ENCODE measurements around the gene DDIT4. TPM values are rescaled to one million over a fixed set of nuclear protein-coding genes. Genes with fewer than 3 reads are reported as not detected.
"Not testable (repeated sequence)": the region's sequence is repeated elsewhere in the genome, so short reads cannot be mapped to it uniquely, and the experiment has no call there.

The DDIT4 gene
- total RNA-seq, 1 experiment from 2014 or later: 138 TPM

- DNase-seq (ENCODE audit: low read depth): no peak
These were observed 21.7 kb downstream of the DDIT4 start for GRCh38 chr10:72295330-72295910.

GRCh38 chr10:72296829-72297280, 23.1 kb downstream of the DDIT4 start:
- not testable (repeated sequence) for DNase-seq (ENCODE audit: low read depth)

GRCh38 chr10:72297281-72297804, 23.6 kb downstream of the DDIT4 start:
- peak; percentile 98 for DNase-seq (ENCODE audit: low read depth)

GRCh38 chr10:72297805-72298591, 24.3 kb downstream of the DDIT4 start:
- peak; percentile 98 for DNase-seq (ENCODE audit: low read depth)

- no peak for DNase-seq (ENCODE audit: low read depth)
These were observed 25.1 kb downstream of the DDIT4 start for GRCh38 chr10:72298592-72299519.

- DNase-seq (ENCODE audit: low read depth): no peak
These were observed 29.9 kb downstream of the DDIT4 start for GRCh38 chr10:72303424-72304128.

- no peak for DNase-seq (ENCODE audit: low read depth)
These were observed 32.6 kb downstream of the DDIT4 start for GRCh38 chr10:72306215-72306760.

GRCh38 chr10:72307711-72308110, 34.0 kb downstream of the DDIT4 start:
- DNase-seq (ENCODE audit: low read depth): not testable (repeated sequence)

- peak; percentile 87 for DNase-seq (ENCODE audit: low read depth)
These were observed 34.7 kb downstream of the DDIT4 start for GRCh38 chr10:72308320-72308987.

GRCh38 chr10:72309290-72310240, 35.8 kb downstream of the DDIT4 start:
- DNase-seq (ENCODE audit: low read depth): no peak

- no peak for DNase-seq (ENCODE audit: low read depth)
These were observed 36.5 kb downstream of the DDIT4 start for GRCh38 chr10:72310241-72310633.

- peak; percentile 40 for DNase-seq (ENCODE audit: low read depth)
These were observed 36.9 kb downstream of the DDIT4 start for GRCh38 chr10:72310636-72311035.

- no peak for DNase-seq (ENCODE audit: low read depth)
These were observed 37.9 kb downstream of the DDIT4 start for GRCh38 chr10:72311667-72312066.

GRCh38 chr10:72312865-72313391, 39.2 kb downstream of the DDIT4 start:
- DNase-seq (ENCODE audit: low read depth): no peak

GRCh38 chr10:72314263-72314662, 40.5 kb downstream of the DDIT4 start:
- no peak for DNase-seq (ENCODE audit: low read depth)

GRCh38 chr10:72315054-72315453, 41.3 kb downstream of the DDIT4 start:
- DNase-seq (ENCODE audit: low read depth): no peak

- peak; percentile 90 for DNase-seq (ENCODE audit: low read depth)
These were observed 42.1 kb downstream of the DDIT4 start for GRCh38 chr10:72315611-72316385.

GRCh38 chr10:72316386-72316700, 42.6 kb downstream of the DDIT4 start:
- DNase-seq (ENCODE audit: low read depth): no peak

All from RPMI7951 (cell line).